CD4-positive, CD25-positive, alpha-beta regulatory T cell (primary cell): ENCODE measurements around the gene P4HA3. TPM values are rescaled to one million over a fixed set of nuclear protein-coding genes. Genes with fewer than 3 reads are reported as not detected.

Source experiments
- ATAC-seq, 2 donors: fragments of 150-1000 bp; cut with Tn5 transposase; one replicate each; pipeline ENCODE4 v1.10.0; 2021; ENCODE audit warnings: low read depth in 2 of 2, moderate number of reproducible peaks in 2 of 2, moderate library complexity in 1 of 2
- DNase-seq, 3 donors: peaks; one replicate each; pipeline versions ENCODE4 v3.0.0 to v3.0.0-alpha.2; 2012 to 2022; ENCODE audit warnings: mixed read lengths in 1 of 3
- H3K27ac ChIP-seq: one replicate; pipeline ENCODE4 v1.7.0; 2013; ENCODE audit warnings: mild to moderate bottlenecking, low read length; ENCODE audit not compliant: insufficient read depth, poor library complexity, severe bottlenecking
- H3K27me3 ChIP-seq: one replicate; pipeline ENCODE4 v1.7.0; 2013; ENCODE audit warnings: low read length; ENCODE audit not compliant: control insufficient read depth, insufficient read depth
- H3K36me3 ChIP-seq: one replicate; pipeline ENCODE4 v1.7.0; 2013; ENCODE audit warnings: mild to moderate bottlenecking, low read length, moderate library complexity; ENCODE audit not compliant: control insufficient read depth, insufficient read depth
- H3K4me1 ChIP-seq: 2 replicates; pipeline ENCODE4 v1.7.0; 2013; ENCODE audit warnings: mild to moderate bottlenecking, low read length; ENCODE audit not compliant: insufficient read depth, control insufficient read depth, poor library complexity, severe bottlenecking
- H3K4me3 ChIP-seq: one replicate; pipeline ENCODE4 v1.7.0; 2013; ENCODE audit warnings: low read depth, mild to moderate bottlenecking, low read length, moderate library complexity
- H3K9me3 ChIP-seq, 2 experiments: 1 replicate in 1 of 2; 2 replicates in 1 of 2; pipeline ENCODE4 v1.7.0; 2013; ENCODE audit warnings: low read length in 2 of 2, mild to moderate bottlenecking in 1 of 2, moderate library complexity in 1 of 2; ENCODE audit not compliant: control insufficient read depth in 2 of 2
- H3K27ac Mint-ChIP-seq, 3 donors: one replicate each; pipeline ENCODE4 v1.8.0; 2020 to 2022; ENCODE audit warnings: mild to moderate bottlenecking in 3 of 3, mixed read lengths in 3 of 3, moderate library complexity in 2 of 3
- H3K27me3 Mint-ChIP-seq: one replicate; pipeline ENCODE4 v1.8.0; 2022; ENCODE audit warnings: mild to moderate bottlenecking, mixed read lengths
- H3K36me3 Mint-ChIP-seq: one replicate; pipeline ENCODE4 v1.8.0; 2020; ENCODE audit warnings: mixed read lengths
- H3K4me1 Mint-ChIP-seq, 4 donors: one replicate each; pipeline ENCODE4 v1.8.0; 2020 to 2022; ENCODE audit warnings: mixed read lengths in 4 of 4, mild to moderate bottlenecking in 1 of 4
- H3K4me3 Mint-ChIP-seq, 4 donors: one replicate each; pipeline ENCODE4 v1.8.0; 2020 to 2022; ENCODE audit warnings: mild to moderate bottlenecking in 4 of 4, mixed read lengths in 4 of 4, moderate library complexity in 3 of 4
- H3K9me3 Mint-ChIP-seq, 7 donors: one replicate each; pipeline ENCODE4 v1.8.0; 2020 to 2022; ENCODE audit warnings: mixed read lengths in 7 of 7, mild to moderate bottlenecking in 3 of 7, moderate library complexity in 2 of 7
- polyA plus RNA-seq, 4 donors: library from polyadenylated mRNA; unstranded; fragments of 300-500 nt; fragmentation: Illumina TruSeq; gene quantifications; one replicate each; pipeline ENCODE4 v1.2.3, GENCODE V29; 2021
- total RNA-seq: library from RNA; stranded (reverse); gene quantifications from one replicate; pipeline ENCODE4 v1.2.3, GENCODE V29; 2022

The P4HA3 gene
- total and polyA plus RNA-seq, 5 donors from 2014 or later, result not detected

- Mint-ChIP-seq H3K27ac (no peak overlapping the region), H3K36me3 (no peaks in the 10 kb centered on the region), H3K4me1 (peaks cover 0 to under 1% (median 0%) of the 10 kb centered on the region in 4 donors), H3K27me3 (peaks cover 31% of the 10 kb centered on the region), H3K4me3 (no peak overlapping the region), H3K9me3 (peaks cover 0 to 20% (median 12%) of the 10 kb centered on the region in 7 donors)
- no peak overlapping the region for H3K4me3 ChIP-seq
- no peak for ATAC-seq
- H3K27me3 ChIP-seq, result peaks cover 20% of the 10 kb centered on the region
- H3K4me1 ChIP-seq, result no peaks in the 10 kb centered on the region
- peaks cover 21 to 24% of the 10 kb centered on the region in 2 experiments for H3K9me3 ChIP-seq
- H3K36me3 ChIP-seq, result no peaks in the 10 kb centered on the region
- DNase-seq, result no peak
- no peak overlapping the region for H3K27ac ChIP-seq
Observed at GRCh38 chr11:74316772-74317505, 5.5 kb upstream of the P4HA3 start.

- H3K4me3 ChIP-seq, result no peak overlapping the region
- Mint-ChIP-seq H3K27me3 (peaks cover 48% of the 10 kb centered on the region), H3K4me3 (no peak overlapping the region), H3K4me1 (peaks cover 0 to 12% (median 2%) of the 10 kb centered on the region in 4 donors), H3K9me3 (peaks cover 0 to 12% (median 9%) of the 10 kb centered on the region in 7 donors), H3K36me3 (no peaks in the 10 kb centered on the region), H3K27ac (no peak overlapping the region)
- no peak for ATAC-seq
- peaks cover 10% of the 10 kb centered on the region for H3K4me1 ChIP-seq
- no peak for DNase-seq
- H3K36me3 ChIP-seq, result no peaks in the 10 kb centered on the region
- no peak overlapping the region for H3K27ac ChIP-seq
- H3K9me3 ChIP-seq, result peaks cover 14 to 17% of the 10 kb centered on the region in 2 experiments
- peaks cover 38% of the 10 kb centered on the region for H3K27me3 ChIP-seq
Observed at GRCh38 chr11:74312326-74312725, 886 bp upstream of the P4HA3 start.

- Histone ChIP-seq H3K4me3 (no peak overlapping the region), H3K36me3 (no peaks in the 10 kb centered on the region), H3K4me1 (peaks cover 10% of the 10 kb centered on the region), H3K9me3 (peaks cover 0 to 3% of the 10 kb centered on the region in 2 experiments), H3K27ac (no peak overlapping the region), H3K27me3 (peaks cover 50% of the 10 kb centered on the region)
- H3K36me3 Mint-ChIP-seq, result no peaks in the 10 kb centered on the region
- H3K27me3 Mint-ChIP-seq, result peaks cover 45% of the 10 kb centered on the region
- peaks cover 0 to 6% (median 0%) of the 10 kb centered on the region in 7 donors for H3K9me3 Mint-ChIP-seq
- peak overlapping the region in 2 of 4 donors; percentile 16 to 51 for H3K4me3 Mint-ChIP-seq
- no peak for DNase-seq
- peaks cover 0 to 12% (median 2%) of the 10 kb centered on the region in 4 donors for H3K4me1 Mint-ChIP-seq
- ATAC-seq, result no peak
- H3K27ac Mint-ChIP-seq, result no peak overlapping the region
Observed at GRCh38 chr11:74310857-74311256, 583 bp downstream of the P4HA3 start.

GRCh38 chr11:74307434-74307833 is 4.0 kb downstream of the P4HA3 start:
- DNase-seq (no peak), ATAC-seq (no peak)
- Mint-ChIP-seq H3K4me3 (no peak overlapping the region), H3K4me1 (peaks cover 0 to 12% (median 2%) of the 10 kb centered on the region in 4 donors), H3K9me3 (peaks cover 0 to 6% (median 0%) of the 10 kb centered on the region in 7 donors), H3K27ac (no peak overlapping the region), H3K27me3 (peaks cover 49% of the 10 kb centered on the region), H3K36me3 (no peaks in the 10 kb centered on the region)
- Histone ChIP-seq H3K36me3 (no peaks in the 10 kb centered on the region), H3K4me3 (no peak overlapping the region), H3K4me1 (peaks cover 10% of the 10 kb centered on the region), H3K9me3 (no peaks in the 10 kb centered on the region), H3K27ac (no peak overlapping the region), H3K27me3 (peaks cover 46% of the 10 kb centered on the region)

GRCh38 chr11:74306435-74307175 is 4.8 kb downstream of the P4HA3 start:
- Histone ChIP-seq H3K9me3 (no peaks in the 10 kb centered on the region), H3K36me3 (no peaks in the 10 kb centered on the region), H3K27me3 (peaks cover 40% of the 10 kb centered on the region), H3K4me1 (peaks cover 10% of the 10 kb centered on the region), H3K27ac (no peak overlapping the region), H3K4me3 (no peak overlapping the region)
- Mint-ChIP-seq H3K4me3 (no peak overlapping the region), H3K27me3 (peaks cover 44% of the 10 kb centered on the region), H3K9me3 (peaks cover 0 to 4% (median 0%) of the 10 kb centered on the region in 7 donors), H3K27ac (no peak overlapping the region), H3K36me3 (no peaks in the 10 kb centered on the region), H3K4me1 (peaks cover 0 to 8% (median under 1%) of the 10 kb centered on the region in 4 donors)
- no peak for ATAC-seq
- DNase-seq, result no peak

- no peak overlapping the region for H3K4me3 ChIP-seq
- Mint-ChIP-seq H3K27ac (no peak overlapping the region), H3K4me1 (peaks cover 0 to 8% (median 5%) of the 10 kb centered on the region in 4 donors), H3K36me3 (no peaks in the 10 kb centered on the region), H3K27me3 (peaks cover 12% of the 10 kb centered on the region), H3K4me3 (no peak overlapping the region), H3K9me3 (peaks cover 0 to 2% (median 0%) of the 10 kb centered on the region in 7 donors)
- ATAC-seq (no peak), DNase-seq (no peak)
- H3K27me3 ChIP-seq, result peaks cover 3% of the 10 kb centered on the region
- no peak overlapping the region for H3K27ac ChIP-seq
- no peaks in the 10 kb centered on the region for H3K4me1 ChIP-seq
- no peaks in the 10 kb centered on the region for H3K36me3 ChIP-seq
- H3K9me3 ChIP-seq, result no peaks in the 10 kb centered on the region
Observed at GRCh38 chr11:74299015-74299414, 12.4 kb downstream of the P4HA3 start.

- Histone ChIP-seq H3K36me3 (no peaks in the 10 kb centered on the region), H3K27ac (no peak overlapping the region), H3K4me3 (no peak overlapping the region), H3K4me1 (no peaks in the 10 kb centered on the region), H3K9me3 (no peaks in the 10 kb centered on the region), H3K27me3 (peaks cover 3% of the 10 kb centered on the region)
- no peak overlapping the region for H3K27ac Mint-ChIP-seq
- DNase-seq (no peak), ATAC-seq (no peak)
- H3K4me1 Mint-ChIP-seq, result peaks cover 0 to 8% (median 5%) of the 10 kb centered on the region in 4 donors
- peaks cover 0 to 4% (median 0%) of the 10 kb centered on the region in 7 donors for H3K9me3 Mint-ChIP-seq
- no peak overlapping the region for H3K4me3 Mint-ChIP-seq
- peaks cover 15% of the 10 kb centered on the region for H3K27me3 Mint-ChIP-seq
- H3K36me3 Mint-ChIP-seq, result no peaks in the 10 kb centered on the region
Observed at GRCh38 chr11:74297484-74297883, 14.0 kb downstream of the P4HA3 start.
